HepG2 (cell line): Measurements from ENCODE around the gene ERBB4. TPM values are rescaled to one million over a fixed set of nuclear protein-coding genes. Genes with fewer than 3 reads are reported as not detected.

Source experiments
- ATAC-seq: fragments of 200-7000 bp; cut with Tn5 transposase; 3 replicates; pipeline ENCODE4 v1.9.1; 2020; ENCODE audit warnings: mild to moderate bottlenecking, moderate library complexity
- BruUV-seq: library from RNA; stranded (reverse); fragments of 400-500 nt; replicated peaks from 2 replicates; lab custom pipeline; 2021; lab: Mats Ljungman, UMichigan
- CTCF ChIA-PET: fragments of 300-600 bp; formaldehyde crosslinking; extraction: SDS; loops from one replicate; lab custom pipeline; 2021; ENCODE audit warnings: low total read pairs, inconsistent platforms, low intra/inter-chr PET ratio; lab: Yijun Ruan, JAX
- POLR2A ChIA-PET: fragments of 350-600 bp; sonication (Branson Sonifier 250); formaldehyde crosslinking; loops from one replicate; lab custom pipeline; 2020; ENCODE audit warnings: antibody characterized with exemption, inconsistent platforms; lab: Yijun Ruan, JAX
- DNase-seq: peaks from one replicate; pipeline ENCODE4 v3.0.0-alpha.2; 2015; ENCODE audit warnings: low spot score
- FAIRE-seq: peaks from 3 replicates; lab custom pipeline; 2011; peaks lifted over from hg19 to GRCh38; lab: Jason Lieb, UNC
- H2AFZ ChIP-seq: one replicate; pipeline ENCODE4 v1.6.1; 2011; ENCODE audit warnings: low read length, inconsistent platforms
- H3K27ac ChIP-seq: fragments of 300-600 bp; 3 replicates; pipeline ENCODE4 v1.8.0; 2011; ENCODE audit warnings: mixed run types, mild to moderate bottlenecking, mixed read lengths, low read length, inconsistent platforms; ENCODE audit not compliant: insufficient read depth; ENCODE audit errors: extremely low read length
- H3K27me3 ChIP-seq, 2 experiments: fragments of 200-600 bp in 1 of 2; 2 replicates in 1 of 2; 3 replicates in 1 of 2; pipeline versions ENCODE4 v1.6.0 to v1.8.0; 2011; ENCODE audit warnings: low read length in 2 of 2, mild to moderate bottlenecking in 2 of 2, moderate library complexity in 2 of 2, inconsistent platforms in 1 of 2; ENCODE audit not compliant: insufficient read depth in 2 of 2, control insufficient read depth in 1 of 2
- H3K36me3 ChIP-seq, 2 experiments: fragments of 200-600 bp in 1 of 2; replicated peaks in 1 of 2; 2 replicates in 1 of 2; 3 replicates in 1 of 2; pipeline versions ENCODE4 v1.5.1 to v1.8.0; 2011; ENCODE audit warnings: low read length in 2 of 2, inconsistent platforms in 1 of 2; ENCODE audit not compliant: insufficient read depth in 2 of 2, control insufficient read depth in 1 of 2
- H3K4me1 ChIP-seq: 2 replicates; pipeline ENCODE4 v1.5.1; 2012; ENCODE audit warnings: low read length, inconsistent platforms; ENCODE audit not compliant: insufficient read depth
- H3K4me2 ChIP-seq: 2 replicates; pipeline ENCODE4 v1.6.0; 2011; ENCODE audit warnings: low read depth, low read length, inconsistent platforms
- H3K4me3 ChIP-seq, 3 experiments: fragments of 200-600 bp in 1 of 3; sonication (generic), shearing (Covaris generic) in 1 of 3; replicated peaks in 1 of 3; 2 replicates each; pipeline ENCODE4 v1.5.1; 2011 to 2016; ENCODE audit warnings: low read length in 3 of 3, inconsistent platforms in 2 of 3, low read depth in 2 of 3, mild to moderate bottlenecking in 2 of 3, control low read depth in 1 of 3, mixed read lengths in 1 of 3; ENCODE audit not compliant: insufficient read depth in 1 of 3
- H3K79me2 ChIP-seq: one replicate; pipeline ENCODE4 v1.6.1; 2011; ENCODE audit warnings: low read length, inconsistent platforms; ENCODE audit not compliant: insufficient read depth
- H3K9ac ChIP-seq: 2 replicates; pipeline ENCODE4 v1.6.0; 2011; ENCODE audit warnings: mild to moderate bottlenecking, low read depth, low read length, inconsistent platforms; ENCODE audit not compliant: insufficient read depth
- H3K9me3 ChIP-seq: 2 replicates; pipeline ENCODE4 v1.5.1; 2012; ENCODE audit warnings: mild to moderate bottlenecking, low read length
- H4K20me1 ChIP-seq: 2 replicates; pipeline ENCODE4 v1.6.0; 2011; ENCODE audit warnings: inconsistent platforms, mild to moderate bottlenecking, low read length, moderate library complexity; ENCODE audit not compliant: insufficient read depth
- ARNT2 ChIP-seq: sonication (generic); formaldehyde crosslinking; IDR thresholded peaks from 2 replicates; pipeline ENCODE4 v1.8.0; 2022; ENCODE audit warnings: mild to moderate bottlenecking, low read depth, missing genetic modification reagents, moderate library complexity
- CEBPB ChIP-seq: IDR thresholded peaks from 2 replicates; pipeline ENCODE4 v1.6.1; 2011; ENCODE audit warnings: low read depth, low read length, improper control_type of control experiment, borderline replicate concordance
- HINFP ChIP-seq: sonication (generic); formaldehyde crosslinking; IDR thresholded peaks from 2 replicates; pipeline ENCODE4 v1.4.0; 2020; ENCODE audit warnings: low read depth, mild to moderate bottlenecking, missing genetic modification reagents
- IKZF4 ChIP-seq: sonication (generic); formaldehyde crosslinking; IDR thresholded peaks from 2 replicates; pipeline ENCODE4 v1.5.1; 2020; ENCODE audit warnings: borderline replicate concordance, mild to moderate bottlenecking, low read depth, missing genetic modification reagents; ENCODE audit errors: not compliant biosample characterization
- RERE ChIP-seq: IDR thresholded peaks from 2 replicates; pipeline ENCODE4 v1.6.1; 2016; ENCODE audit warnings: low read depth, missing genetic modification reagents, missing compliant biosample characterization
- SMARCE1 ChIP-seq: fragments of 450-650 bp; IDR thresholded peaks from 2 replicates; pipeline ENCODE4 v1.6.1; 2017; ENCODE audit warnings: borderline replicate concordance
- SP5 ChIP-seq: IDR thresholded peaks from 2 replicates; pipeline ENCODE4 v1.6.1; 2016; ENCODE audit warnings: low read depth, borderline replicate concordance
- TGIF2 ChIP-seq: IDR thresholded peaks from 2 replicates; pipeline ENCODE4 v1.6.1; 2016; ENCODE audit warnings: control low read depth, missing compliant biosample characterization
- ZMYM2 ChIP-seq: sonication (generic); formaldehyde crosslinking; IDR thresholded peaks from 2 replicates; pipeline ENCODE4 v1.8.0; 2022; ENCODE audit warnings: mild to moderate bottlenecking, missing genetic modification reagents
- ZNF317 ChIP-seq: sonication (generic); formaldehyde crosslinking; IDR thresholded peaks from 2 replicates; pipeline ENCODE4 v1.5.0; 2020; ENCODE audit warnings: mild to moderate bottlenecking, missing genetic modification reagents
- ZNF547 ChIP-seq: sonication (generic); formaldehyde crosslinking; IDR thresholded peaks from 2 replicates; pipeline ENCODE4 v1.5.1; 2020; ENCODE audit warnings: mild to moderate bottlenecking, missing genetic modification reagents
- ZNF563 ChIP-seq: sonication (generic); formaldehyde crosslinking; IDR thresholded peaks from 2 replicates; pipeline ENCODE4 v1.8.0; 2022; ENCODE audit warnings: mild to moderate bottlenecking, moderate library complexity, missing genetic modification reagents
- ZNF850 ChIP-seq: sonication (generic); formaldehyde crosslinking; conservative IDR thresholded peaks from 2 replicates; pipeline ENCODE4 v1.9.0; 2021; ENCODE audit warnings: mild to moderate bottlenecking, missing genetic modification reagents
- WGBS: methylation state at CpG from one replicate; pipeline ENCODE4 v1.1.6; 2017; ENCODE audit warnings: low lambda C conversion rate; 5-methylcytosine and 5-hydroxymethylcytosine counted together
- in situ Hi-C: cut with HindIII; loops from 2 replicates; pipeline ENCODE4 v1.10.0; 2017; ENCODE audit warnings: low pct_unique_long_range_greater_than_20kb; ENCODE audit not compliant: extremely low pct_ligation_motif_present
- intact Hi-C: fragments of 100-400 bp; cut with micrococcal nuclease; formaldehyde crosslinking; loops from one replicate; pipeline ENCODE4 v1.10.0; 2022; ENCODE audit not compliant: unreplicated experiment
- polyA plus RNA-seq, 8 experiments: library from polyadenylated mRNA; depleted of rRNA in 3 of 8; stranded (reverse) in 7 of 8; unstranded in 1 of 8; fragments of >200 nt; fragmentation: Illumina TruSeq in 4 of 8; extraction: Trizol in 4 of 8; gene quantifications; 2 replicates each; pipeline versions ENCODE4 v1.2.1 to v1.2.3, GENCODE V29; 2011 to 2016; ENCODE audit warnings: low read depth in 4 of 8, missing spikeins in 1 of 8, mixed read lengths in 1 of 8; ENCODE audit not compliant: insufficient read depth in 1 of 8
- total RNA-seq, 5 experiments: library from RNA; depleted of rRNA; stranded (reverse); fragments of >200 nt; fragmentation: Illumina TruSeq; extraction: Trizol; gene quantifications; 2 replicates each; pipeline ENCODE4 v1.2.3, GENCODE V29; 2016; ENCODE audit warnings: low read depth in 1 of 5

ERBB4 gene
- total and polyA plus RNA-seq, 2 of the 13 experiments (the other 11 are each of a cell fraction or from before 2014, with no cell fraction given) = not detected

DNA sequence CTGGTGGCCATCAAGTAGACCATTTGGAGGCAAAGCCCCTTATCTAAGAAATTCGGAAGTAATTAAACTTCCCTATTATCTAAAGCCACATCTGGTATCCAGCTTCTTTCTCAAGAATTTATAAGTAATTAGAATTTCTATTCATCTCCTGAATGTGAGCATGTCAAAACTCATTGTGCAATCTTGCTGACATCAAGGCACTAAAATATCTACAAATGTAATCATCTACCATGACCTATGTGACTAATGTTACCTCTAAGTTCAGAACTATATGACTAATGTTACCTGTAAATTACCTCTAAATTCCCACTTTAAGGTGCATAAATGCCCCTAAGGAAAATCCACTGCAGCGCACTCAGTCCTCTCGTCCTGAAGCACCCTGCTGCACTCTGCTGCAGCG lies 1209.2 kb downstream of the ERBB4 start:
- Histone ChIP-seq H3K4me1 (no peaks in the 10 kb centered on the region), H4K20me1 (no peaks in the 10 kb centered on the region), H3K79me2 (no peaks in the 10 kb centered on the region), H3K36me3 (no peaks in the 10 kb centered on the region), H3K27ac (no peak overlapping the region), H3K27me3 (no peaks in the 10 kb centered on the region), H3K4me2 (no peak overlapping the region), H3K9ac (no peak overlapping the region), H3K9me3 (no peaks in the 10 kb centered on the region), H3K4me3 (no peak overlapping the region), H2AFZ (no peak overlapping the region)
- WGBS = 30% methylated on average over 4 of the region's 4 CpGs
- no peak for FAIRE-seq
- intact Hi-C loops = no loop called here
- in situ Hi-C loops = no loop called here
- DNase-seq = no peak
- ChIA-PET POLR2A (no interaction called here), CTCF (no interaction called here)
- peak; percentile 52 for TF ChIP-seq CEBPB
- TF ChIP-seq ZMYM2 (CRISPR knock-in tag) = no peak
- no TSS peak for BruUV-seq
- no peak for ATAC-seq

GRCh38 chr2:211328126-211328525 lies 1210.5 kb downstream of the ERBB4 start:
- DNase-seq (no peak), ATAC-seq (no peak), FAIRE-seq (no peak)
- no peak overlapping the region for H3K27ac ChIP-seq
- no peaks in the 10 kb centered on the region for H4K20me1 ChIP-seq
- no peaks in the 10 kb centered on the region for H3K27me3 ChIP-seq
- H3K9ac ChIP-seq = no peak overlapping the region
- in situ Hi-C loops (no loop called here), intact Hi-C loops (no loop called here)
- WGBS = 28% methylated on average over 2 of the region's 2 CpGs
- CTCF ChIA-PET = no interaction called here
- no peak overlapping the region for H3K4me2 ChIP-seq
- POLR2A ChIA-PET = no interaction called here
- H3K4me1 ChIP-seq = no peaks in the 10 kb centered on the region
- H3K9me3 ChIP-seq = no peaks in the 10 kb centered on the region
- H3K4me3 ChIP-seq = no peak overlapping the region
- no peak overlapping the region for H2AFZ ChIP-seq
- no peaks in the 10 kb centered on the region for H3K36me3 ChIP-seq
- no TSS peak for BruUV-seq
- no peaks in the 10 kb centered on the region for H3K79me2 ChIP-seq
- TF ChIP-seq ZNF563 (no peak), ARNT2 (CRISPR knock-in tag) (no peak), SP5 (CRISPR knock-in tag) (no peak), ZNF850 (CRISPR knock-in tag) (no peak), ZNF547 (no peak), IKZF4 (CRISPR knock-in tag) (no peak), SMARCE1 (no peak), ZNF317 (CRISPR knock-in tag) (no peak), TGIF2 (no peak), RERE (CRISPR knock-in tag) (no peak), HINFP (CRISPR knock-in tag) (no peak)
